Measurements from ENCODE around the gene TNN. TPM values are rescaled to one million over a fixed set of nuclear protein-coding genes. Genes with fewer than 3 reads are reported as not detected.

Gene TNN
- total and polyA plus RNA-seq, 10 of the 15 experiments (the other 5 are each of a cell fraction or from before 2014, with no cell fraction given) = 0.05 to 0.17 (median 0.11) TPM

GRCh38 chr1:175171036-175171913 lies 103.6 kb downstream of the TNN start:
- SMC1A ChIA-PET (ENCODE audit: uncharacterized antibody, unreplicated experiment) = interaction anchor here (0.9 to 4.2 kb wide), 9 partner anchors 12 to 175 kb away, joined by 3 to 20 read pairs (median 5); no protein-coding TSS in a partner anchor
- no TSS peak for BruUV-seq (replicated peaks)
- H3K27me3 ChIP-seq (replicated peaks in 1 of 2; ENCODE audit: control insufficient read depth in 2 of 2, insufficient read depth in 2 of 2, low read length in 1 of 2) = no peaks in the 10 kb centered on the region
- no peak overlapping the region for H3K9ac ChIP-seq (ENCODE audit: control insufficient read depth, insufficient read depth, low read length)
- WGBS (ENCODE audit: insufficient coverage, insufficient replicate concordance, low lambda C conversion rate, missing lambda C conversion rate) = 96% methylated on average over 9 of the region's 9 CpGs
- H3K4me2 ChIP-seq (ENCODE audit: control insufficient read depth, insufficient read depth) = no peak overlapping the region
- H4K20me1 ChIP-seq (ENCODE audit: control insufficient read depth, insufficient read depth) = no peaks in the 10 kb centered on the region
- RAD21 ChIA-PET (ENCODE audit: unreplicated experiment) = interaction anchor here (0.7 to 2.0 kb wide), 6 partner anchors 9 to 147 kb away, joined by 3 to 6 read pairs (median 4); no protein-coding TSS in a partner anchor
- TF ChIP-seq ZNF24 (IDR thresholded peaks at IDR 0.05) (peak; percentile 90), PAX8 (IDR thresholded peaks at IDR 0.05) (no peak), MTA2 (IDR thresholded peaks at IDR 0.05; ENCODE audit: low read depth) (peak; percentile 90)
- POLR2A ChIA-PET = interaction anchor here (1.1 kb wide), 1 partner anchor 38 kb away, joined by 3 read pairs; no protein-coding TSS in a partner anchor
- CTCF ChIA-PET = interaction anchor here (1.0 to 6.1 kb wide), 8 partner anchors 14 to 147 kb away, joined by 3 to 39 read pairs (median 4); no protein-coding TSS in a partner anchor
- H3K4me3 ChIP-seq = no peak overlapping the region
- peaks cover 4 to 9% of the 10 kb centered on the region in 2 experiments for H3K36me3 ChIP-seq (ENCODE audit: control insufficient read depth in 2 of 2, insufficient read depth in 2 of 2, low read length in 1 of 2)
- H3K79me2 ChIP-seq (ENCODE audit: control insufficient read depth, insufficient read depth, low read length) = no peaks in the 10 kb centered on the region
- intact Hi-C loops (cut with micrococcal nuclease; ENCODE audit: unreplicated experiment) (no loop called here), in situ Hi-C loops (cut with MboI) (no loop called here)
- no peak overlapping the region for H3K27ac ChIP-seq (ENCODE audit: control insufficient read depth, insufficient read depth)
- peaks cover 8% of the 10 kb centered on the region; the same call in 1 of the 2 replicates for H3K4me1 ChIP-seq (ENCODE audit: control insufficient read depth, insufficient read depth, low read length)
- FAIRE-seq (no peak), DNase-seq (ENCODE audit: low read depth, low spot score) (no peak), ATAC-seq (no peak)
- no peaks in the 10 kb centered on the region; the same call in 2 of the 3 replicates for H3K9me3 ChIP-seq (replicated peaks; ENCODE audit: control insufficient read depth, insufficient read depth, low read length)
- H2AFZ ChIP-seq (ENCODE audit: control insufficient read depth, low read depth, low read length) = no peak overlapping the region

GRCh38 chr1:175172503-175172902 lies 104.9 kb downstream of the TNN start:
- RAD21 ChIA-PET (ENCODE audit: unreplicated experiment) = interaction anchor here (2.0 kb wide), 1 partner anchor 17 kb away, joined by 6 read pairs; no protein-coding TSS in a partner anchor
- no peak for FAIRE-seq
- in situ Hi-C loops (cut with MboI) = no loop called here

More at GRCh38 chr1:175172503-175172902, 104.9 kb downstream of the TNN start:
- TF ChIP-seq SMAD5 (IDR thresholded peaks at IDR 0.05; ENCODE audit: low read depth) (no peak), TCF7 (IDR thresholded peaks at IDR 0.05; ENCODE audit: borderline replicate concordance) (no peak), ETV6 (conservative IDR thresholded peaks at IDR 0.05 in 1 of 2, IDR thresholded peaks at IDR 0.05 in 1 of 2; ENCODE audit: borderline replicate concordance in 1 of 2, low read depth in 1 of 2) (no peak), STAT1 (conservative IDR thresholded peaks at IDR 0.05) (no peak), NR2C2 (IDR thresholded peaks at IDR 0.05; ENCODE audit: borderline replicate concordance, control insufficient read depth, insufficient read length, low read depth) (no peak), PAX5 (IDR thresholded peaks at IDR 0.05; ENCODE audit: borderline replicate concordance, low read depth, low read length) (no peak), BCL3 (IDR thresholded peaks at IDR 0.05; ENCODE audit: borderline replicate concordance, insufficient read depth, low read depth, low read length, poor library complexity, severe bottlenecking) (no peak)
- TF ChIP-seq, protein P1, sequence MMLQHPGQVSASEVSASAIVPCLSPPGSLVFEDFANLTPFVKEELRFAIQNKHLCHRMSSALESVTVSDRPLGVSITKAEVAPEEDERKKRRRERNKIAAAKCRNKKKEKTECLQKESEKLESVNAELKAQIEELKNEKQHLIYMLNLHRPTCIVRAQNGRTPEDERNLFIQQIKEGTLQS (IDR thresholded peaks at IDR 0.05; ENCODE audit: borderline replicate concordance, extremely low read depth, low read depth, low read length) = no peak
- no peak overlapping the region for H3K9ac ChIP-seq (ENCODE audit: control insufficient read depth, insufficient read depth, low read length)
- H3K27ac ChIP-seq (ENCODE audit: control insufficient read depth, insufficient read depth) = no peak overlapping the region
- H4K20me1 ChIP-seq (ENCODE audit: control insufficient read depth, insufficient read depth) = no peaks in the 10 kb centered on the region
- H3K4me2 ChIP-seq (ENCODE audit: control insufficient read depth, insufficient read depth) = no peak overlapping the region
- intact Hi-C loops (cut with micrococcal nuclease; ENCODE audit: unreplicated experiment) = no loop called here
- H3K79me2 ChIP-seq (ENCODE audit: control insufficient read depth, insufficient read depth, low read length) = no peaks in the 10 kb centered on the region
- H3K4me1 ChIP-seq (ENCODE audit: control insufficient read depth, insufficient read depth, low read length) = peaks cover 8% of the 10 kb centered on the region; the same call in 1 of the 2 replicates
- ChIA-PET CTCF (interaction anchor here (1.0 to 6.1 kb wide), 6 partner anchors 16 to 145 kb away, joined by 4 to 39 read pairs (median 7); no protein-coding TSS in a partner anchor), SMC1A (ENCODE audit: uncharacterized antibody, unreplicated experiment) (interaction anchor here (2.4 kb wide), 2 partner anchors 13 to 146 kb away, joined by 7 to 8 read pairs; no protein-coding TSS in a partner anchor), POLR2A (interaction anchor here (1.3 kb wide), 1 partner anchor 19 kb away, joined by 3 read pairs; no protein-coding TSS in a partner anchor)
- no TSS peak for BruUV-seq (replicated peaks)
- 79% methylated on average over 3 of the region's 3 CpGs for WGBS (ENCODE audit: insufficient coverage, insufficient replicate concordance, low lambda C conversion rate, missing lambda C conversion rate)
- no peak overlapping the region for H3K4me3 ChIP-seq
- H3K36me3 ChIP-seq (ENCODE audit: control insufficient read depth in 2 of 2, insufficient read depth in 2 of 2, low read length in 1 of 2) = peaks cover 1 to 12% of the 10 kb centered on the region in 2 experiments
- H2AFZ ChIP-seq (ENCODE audit: control insufficient read depth, low read depth, low read length) = no peak overlapping the region
- H3K9me3 ChIP-seq (replicated peaks; ENCODE audit: control insufficient read depth, insufficient read depth, low read length) = no peaks in the 10 kb centered on the region; the same call in 2 of the 3 replicates
- ATAC-seq (no peak), DNase-seq (ENCODE audit: low read depth, low spot score) (no peak)
- no peaks in the 10 kb centered on the region for H3K27me3 ChIP-seq (replicated peaks in 1 of 2; ENCODE audit: control insufficient read depth in 2 of 2, insufficient read depth in 2 of 2, low read length in 1 of 2)

Data from GM12878 (cell line).